ENCODE results near the gene CAMK2N1. TPM values are rescaled to one million over a fixed set of nuclear protein-coding genes. Genes with fewer than 3 reads are reported as not detected.

CAMK2N1 gene
- total RNA-seq, 1 experiment from 2014 or later: 10.1 TPM

DNA sequence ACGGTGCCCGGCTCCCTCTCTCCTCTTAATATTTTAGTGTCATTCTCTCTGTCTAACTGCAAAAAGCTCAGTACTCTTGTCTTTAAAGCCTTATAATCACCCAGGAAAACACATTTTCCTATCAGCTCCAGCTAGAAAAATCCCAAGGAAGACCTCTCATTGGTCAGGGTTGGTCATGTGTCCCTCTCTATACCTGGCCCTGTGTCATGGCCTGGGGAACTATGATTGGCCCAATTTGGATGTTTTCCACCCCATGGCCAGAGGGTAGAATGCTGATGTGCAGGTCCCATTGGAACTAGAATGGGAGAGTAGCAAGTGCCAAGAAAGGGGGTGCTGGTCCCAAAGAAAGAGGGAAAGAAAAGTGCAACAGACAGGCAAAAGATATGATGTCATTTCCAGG is 27.3 kb downstream of the CAMK2N1 start (continued):
- TF ChIP-seq, protein P1, sequence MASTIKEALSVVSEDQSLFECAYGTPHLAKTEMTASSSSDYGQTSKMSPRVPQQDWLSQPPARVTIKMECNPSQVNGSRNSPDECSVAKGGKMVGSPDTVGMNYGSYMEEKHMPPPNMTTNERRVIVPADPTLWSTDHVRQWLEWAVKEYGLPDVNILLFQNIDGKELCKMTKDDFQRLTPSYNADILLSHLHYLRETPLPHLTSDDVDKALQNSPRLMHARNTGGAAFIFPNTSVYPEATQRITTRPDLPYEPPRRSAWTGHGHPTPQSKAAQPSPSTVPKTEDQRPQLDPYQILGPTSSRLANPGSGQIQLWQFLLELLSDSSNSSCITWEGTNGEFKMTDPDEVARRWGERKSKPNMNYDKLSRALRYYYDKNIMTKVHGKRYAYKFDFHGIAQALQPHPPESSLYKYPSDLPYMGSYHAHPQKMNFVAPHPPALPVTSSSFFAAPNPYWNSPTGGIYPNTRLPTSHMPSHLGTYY (CRISPR knock-in tag; IDR thresholded peaks at IDR 0.05): no peak
- 0 out of 2 replicates have a peak, but pooled peaks have one; percentile 18 for TF ChIP-seq NFYB (CRISPR knock-in tag; conservative IDR thresholded peaks at IDR 0.05; ENCODE audit: low read depth)

DNA sequence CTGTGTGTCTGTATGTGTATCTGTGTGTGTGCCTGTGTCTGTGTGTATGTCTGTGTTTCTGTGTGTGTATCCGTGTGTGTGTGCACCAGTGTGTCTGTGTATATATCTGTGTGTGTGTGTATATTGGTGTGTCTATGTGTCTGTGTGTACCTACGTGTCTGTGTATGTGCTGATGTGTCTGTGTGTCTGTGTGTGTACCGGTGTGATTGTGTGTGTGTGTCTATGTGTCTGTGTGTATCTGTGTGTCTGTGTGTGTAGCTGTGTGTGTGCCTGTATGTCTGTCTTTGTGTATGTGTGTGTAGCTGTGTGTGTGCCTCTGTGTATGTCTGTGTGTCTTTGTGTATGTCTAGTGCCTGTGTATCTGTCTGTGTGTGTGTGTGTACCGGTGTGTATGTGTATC is 32.0 kb downstream of the CAMK2N1 start:
- Mint-ChIP-seq H3K4me1 (peaks cover 5% of the 10 kb centered on the region), H3K27ac (no peak overlapping the region), H3K4me3 (no peak overlapping the region), H3K36me3 (no peaks in the 10 kb centered on the region), H3K9me3 (no peaks in the 10 kb centered on the region), H3K27me3 (ENCODE audit: low read depth) (peaks cover 10% of the 10 kb centered on the region)
- ChIA-PET CTCF (no interaction called here), POLR2A (no interaction called here)
- no peak for ATAC-seq
- TF ChIP-seq HMGA2 (CRISPR knock-in tag; IDR thresholded peaks at IDR 0.05) (no peak), NFE2L1 (CRISPR knock-in tag; IDR thresholded peaks at IDR 0.05) (no peak), OVOL2 (CRISPR knock-in tag; IDR thresholded peaks at IDR 0.05; ENCODE audit: borderline replicate concordance) (no peak), CBFB (CRISPR knock-in tag; IDR thresholded peaks at IDR 0.05; ENCODE audit: low read depth) (no peak), ZNF423 (CRISPR knock-in tag; IDR thresholded peaks at IDR 0.05) (no peak), GTF2I (CRISPR knock-in tag; conservative IDR thresholded peaks at IDR 0.05) (no peak), KAT7 (CRISPR knock-in tag; IDR thresholded peaks at IDR 0.05; ENCODE audit: borderline replicate concordance) (no peak), RELA (CRISPR knock-in tag; IDR thresholded peaks at IDR 0.05; ENCODE audit: borderline replicate concordance) (no peak), ATF1 (CRISPR knock-in tag; IDR thresholded peaks at IDR 0.05) (no peak), ELF4 (CRISPR knock-in tag; IDR thresholded peaks at IDR 0.05; ENCODE audit: low read depth) (no peak), JUN (CRISPR knock-in tag; IDR thresholded peaks at IDR 0.05) (no peak)
- TF ChIP-seq, protein P2, sequence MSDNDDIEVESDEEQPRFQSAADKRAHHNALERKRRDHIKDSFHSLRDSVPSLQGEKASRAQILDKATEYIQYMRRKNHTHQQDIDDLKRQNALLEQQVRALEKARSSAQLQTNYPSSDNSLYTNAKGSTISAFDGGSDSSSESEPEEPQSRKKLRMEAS (CRISPR knock-in tag; IDR thresholded peaks at IDR 0.05): no peak
- TF ChIP-seq, protein P3, sequence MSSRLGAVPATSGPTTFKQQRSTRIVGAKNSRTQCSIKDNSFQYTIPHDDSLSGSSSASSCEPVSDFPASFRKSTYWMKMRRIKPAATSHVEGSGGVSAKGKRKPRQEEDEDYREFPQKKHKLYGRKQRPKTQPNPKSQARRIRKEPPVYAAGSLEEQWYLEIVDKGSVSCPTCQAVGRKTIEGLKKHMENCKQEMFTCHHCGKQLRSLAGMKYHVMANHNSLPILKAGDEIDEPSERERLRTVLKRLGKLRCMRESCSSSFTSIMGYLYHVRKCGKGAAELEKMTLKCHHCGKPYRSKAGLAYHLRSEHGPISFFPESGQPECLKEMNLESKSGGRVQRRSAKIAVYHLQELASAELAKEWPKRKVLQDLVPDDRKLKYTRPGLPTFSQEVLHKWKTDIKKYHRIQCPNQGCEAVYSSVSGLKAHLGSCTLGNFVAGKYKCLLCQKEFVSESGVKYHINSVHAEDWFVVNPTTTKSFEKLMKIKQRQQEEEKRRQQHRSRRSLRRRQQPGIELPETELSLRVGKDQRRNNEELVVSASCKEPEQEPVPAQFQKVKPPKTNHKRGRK (CRISPR knock-in tag; IDR thresholded peaks at IDR 0.05; ENCODE audit: borderline replicate concordance): no peak
- TF ChIP-seq, protein P4, sequence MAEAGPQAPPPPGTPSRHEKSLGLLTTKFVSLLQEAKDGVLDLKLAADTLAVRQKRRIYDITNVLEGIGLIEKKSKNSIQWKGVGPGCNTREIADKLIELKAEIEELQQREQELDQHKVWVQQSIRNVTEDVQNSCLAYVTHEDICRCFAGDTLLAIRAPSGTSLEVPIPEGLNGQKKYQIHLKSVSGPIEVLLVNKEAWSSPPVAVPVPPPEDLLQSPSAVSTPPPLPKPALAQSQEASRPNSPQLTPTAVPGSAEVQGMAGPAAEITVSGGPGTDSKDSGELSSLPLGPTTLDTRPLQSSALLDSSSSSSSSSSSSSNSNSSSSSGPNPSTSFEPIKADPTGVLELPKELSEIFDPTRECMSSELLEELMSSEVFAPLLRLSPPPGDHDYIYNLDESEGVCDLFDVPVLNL (CRISPR knock-in tag; IDR thresholded peaks at IDR 0.05; ENCODE audit: borderline replicate concordance, low read depth): no peak
- TF ChIP-seq, protein P5, sequence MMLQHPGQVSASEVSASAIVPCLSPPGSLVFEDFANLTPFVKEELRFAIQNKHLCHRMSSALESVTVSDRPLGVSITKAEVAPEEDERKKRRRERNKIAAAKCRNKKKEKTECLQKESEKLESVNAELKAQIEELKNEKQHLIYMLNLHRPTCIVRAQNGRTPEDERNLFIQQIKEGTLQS (CRISPR knock-in tag; conservative IDR thresholded peaks at IDR 0.05): no peak
- TF ChIP-seq, protein P6, sequence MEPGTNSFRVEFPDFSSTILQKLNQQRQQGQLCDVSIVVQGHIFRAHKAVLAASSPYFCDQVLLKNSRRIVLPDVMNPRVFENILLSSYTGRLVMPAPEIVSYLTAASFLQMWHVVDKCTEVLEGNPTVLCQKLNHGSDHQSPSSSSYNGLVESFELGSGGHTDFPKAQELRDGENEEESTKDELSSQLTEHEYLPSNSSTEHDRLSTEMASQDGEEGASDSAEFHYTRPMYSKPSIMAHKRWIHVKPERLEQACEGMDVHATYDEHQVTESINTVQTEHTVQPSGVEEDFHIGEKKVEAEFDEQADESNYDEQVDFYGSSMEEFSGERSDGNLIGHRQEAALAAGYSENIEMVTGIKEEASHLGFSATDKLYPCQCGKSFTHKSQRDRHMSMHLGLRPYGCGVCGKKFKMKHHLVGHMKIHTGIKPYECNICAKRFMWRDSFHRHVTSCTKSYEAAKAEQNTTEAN (CRISPR knock-in tag; IDR thresholded peaks at IDR 0.05): no peak
- TF ChIP-seq, protein P7, sequence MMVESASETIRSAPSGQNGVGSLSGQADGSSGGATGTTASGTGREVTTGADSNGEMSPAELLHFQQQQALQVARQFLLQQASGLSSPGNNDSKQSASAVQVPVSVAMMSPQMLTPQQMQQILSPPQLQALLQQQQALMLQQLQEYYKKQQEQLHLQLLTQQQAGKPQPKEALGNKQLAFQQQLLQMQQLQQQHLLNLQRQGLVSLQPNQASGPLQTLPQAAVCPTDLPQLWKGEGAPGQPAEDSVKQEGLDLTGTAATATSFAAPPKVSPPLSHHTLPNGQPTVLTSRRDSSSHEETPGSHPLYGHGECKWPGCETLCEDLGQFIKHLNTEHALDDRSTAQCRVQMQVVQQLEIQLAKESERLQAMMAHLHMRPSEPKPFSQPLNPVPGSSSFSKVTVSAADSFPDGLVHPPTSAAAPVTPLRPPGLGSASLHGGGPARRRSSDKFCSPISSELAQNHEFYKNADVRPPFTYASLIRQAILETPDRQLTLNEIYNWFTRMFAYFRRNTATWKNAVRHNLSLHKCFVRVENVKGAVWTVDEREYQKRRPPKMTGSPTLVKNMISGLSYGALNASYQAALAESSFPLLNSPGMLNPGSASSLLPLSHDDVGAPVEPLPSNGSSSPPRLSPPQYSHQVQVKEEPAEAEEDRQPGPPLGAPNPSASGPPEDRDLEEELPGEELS (CRISPR knock-in tag; IDR thresholded peaks at IDR 0.05): no peak
- TF ChIP-seq, protein P8, sequence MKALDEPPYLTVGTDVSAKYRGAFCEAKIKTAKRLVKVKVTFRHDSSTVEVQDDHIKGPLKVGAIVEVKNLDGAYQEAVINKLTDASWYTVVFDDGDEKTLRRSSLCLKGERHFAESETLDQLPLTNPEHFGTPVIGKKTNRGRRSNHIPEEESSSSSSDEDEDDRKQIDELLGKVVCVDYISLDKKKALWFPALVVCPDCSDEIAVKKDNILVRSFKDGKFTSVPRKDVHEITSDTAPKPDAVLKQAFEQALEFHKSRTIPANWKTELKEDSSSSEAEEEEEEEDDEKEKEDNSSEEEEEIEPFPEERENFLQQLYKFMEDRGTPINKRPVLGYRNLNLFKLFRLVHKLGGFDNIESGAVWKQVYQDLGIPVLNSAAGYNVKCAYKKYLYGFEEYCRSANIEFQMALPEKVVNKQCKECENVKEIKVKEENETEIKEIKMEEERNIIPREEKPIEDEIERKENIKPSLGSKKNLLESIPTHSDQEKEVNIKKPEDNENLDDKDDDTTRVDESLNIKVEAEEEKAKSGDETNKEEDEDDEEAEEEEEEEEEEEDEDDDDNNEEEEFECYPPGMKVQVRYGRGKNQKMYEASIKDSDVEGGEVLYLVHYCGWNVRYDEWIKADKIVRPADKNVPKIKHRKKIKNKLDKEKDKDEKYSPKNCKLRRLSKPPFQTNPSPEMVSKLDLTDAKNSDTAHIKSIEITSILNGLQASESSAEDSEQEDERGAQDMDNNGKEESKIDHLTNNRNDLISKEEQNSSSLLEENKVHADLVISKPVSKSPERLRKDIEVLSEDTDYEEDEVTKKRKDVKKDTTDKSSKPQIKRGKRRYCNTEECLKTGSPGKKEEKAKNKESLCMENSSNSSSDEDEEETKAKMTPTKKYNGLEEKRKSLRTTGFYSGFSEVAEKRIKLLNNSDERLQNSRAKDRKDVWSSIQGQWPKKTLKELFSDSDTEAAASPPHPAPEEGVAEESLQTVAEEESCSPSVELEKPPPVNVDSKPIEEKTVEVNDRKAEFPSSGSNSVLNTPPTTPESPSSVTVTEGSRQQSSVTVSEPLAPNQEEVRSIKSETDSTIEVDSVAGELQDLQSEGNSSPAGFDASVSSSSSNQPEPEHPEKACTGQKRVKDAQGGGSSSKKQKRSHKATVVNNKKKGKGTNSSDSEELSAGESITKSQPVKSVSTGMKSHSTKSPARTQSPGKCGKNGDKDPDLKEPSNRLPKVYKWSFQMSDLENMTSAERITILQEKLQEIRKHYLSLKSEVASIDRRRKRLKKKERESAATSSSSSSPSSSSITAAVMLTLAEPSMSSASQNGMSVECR (CRISPR knock-in tag; IDR thresholded peaks at IDR 0.05; ENCODE audit: borderline replicate concordance): no peak
- DNase-seq (ENCODE audit: low spot score): no peak

Measured in WTC11 (cell line).